Mucosa of descending colon (tissue), 3 donors: Measurements from ENCODE around the gene REPS2. TPM values are rescaled to one million over a fixed set of nuclear protein-coding genes. Genes with fewer than 3 reads are reported as not detected.
"Not testable (repeated sequence)": the region's sequence is repeated elsewhere in the genome, so short reads cannot be mapped to it uniquely, and the experiment has no call there.

Experiments
- ATAC-seq: fragments of 200-7000 bp; cut with Tn5 transposase; one replicate; pipeline ENCODE4 v1.9.1; 2020; ENCODE audit warnings: mild to moderate bottlenecking, moderate library complexity
- DNase-seq, 3 donors: peaks; one replicate each; pipeline ENCODE4 v3.0.0-alpha.2; 2020
- H3K36me3 ChIP-seq: fragments of 200-600 bp; one replicate; pipeline ENCODE4 v1.8.0; 2021; ENCODE audit warnings: low read depth, mild to moderate bottlenecking
- H3K4me1 ChIP-seq: fragments of 200-600 bp; one replicate; pipeline ENCODE4 v1.8.0; 2021; ENCODE audit warnings: low read depth, mild to moderate bottlenecking
- H3K4me3 ChIP-seq: fragments of 200-600 bp; one replicate; pipeline ENCODE4 v1.8.0; 2021; ENCODE audit warnings: mild to moderate bottlenecking
- H3K9me3 ChIP-seq: fragments of 200-600 bp; one replicate; pipeline ENCODE4 v1.8.0; 2021; ENCODE audit warnings: mild to moderate bottlenecking
- CTCF ChIP-seq: fragments of 200-600 bp; IDR thresholded peaks from one replicate; pipeline ENCODE4 v1.8.0; 2022; ENCODE audit warnings: antibody characterized with exemption, mild to moderate bottlenecking
- intact Hi-C, 2 donors: fragments of 100-400 bp; cut with DNase I in 1 of 2; cut with micrococcal nuclease in 1 of 2; formaldehyde crosslinking; loops; one replicate each; pipeline versions ENCODE4 v1.11.0 to v1.11.1; 2022; cut with DNase I, micrococcal nuclease
- total RNA-seq, 3 donors: library from RNA; stranded (reverse); fragmentation: NEBNext Ultra II Directional in 2 of 3; extraction: Animal tissue kit (Norgen Biotek cat#: 25700) in 2 of 3; gene quantifications; one replicate each; pipeline versions ENCODE4 v1.2.1 to v1.2.4, GENCODE V29; 2021 to 2023
- donor health status: DM: no; HTN: no; CAD: no; lungs with moderate emphysema.
- donor health status: DM: no; HTN: no; CAD: no.
- donor health status: DM: no; HTN: yes; CAD: no.

REPS2 gene
- total RNA-seq, 3 donors from 2014 or later: 12.7 to 19.6 (median 17.2) TPM

- no peak for TF ChIP-seq CTCF
- H3K9me3 ChIP-seq: no peaks in the 10 kb centered on the region
- intact Hi-C loops: no loop called here
- H3K4me1 ChIP-seq: no peaks in the 10 kb centered on the region
- no peaks in the 10 kb centered on the region for H3K36me3 ChIP-seq
- DNase-seq: peak; percentile 19 to 54 (median 51)
- H3K4me3 ChIP-seq: peak overlapping the region; percentile 44
- ATAC-seq: peak; percentile 28
These were observed 609 bp downstream of the REPS2 start for GRCh38 chrX:16946971-16947562.

- ATAC-seq (no peak), DNase-seq (no peak)
- Histone ChIP-seq H3K4me1 (no peaks in the 10 kb centered on the region), H3K36me3 (no peaks in the 10 kb centered on the region), H3K9me3 (no peaks in the 10 kb centered on the region), H3K4me3 (no peak overlapping the region)
- intact Hi-C loops: no loop called here
- no peak for TF ChIP-seq CTCF
These were observed 4.0 kb downstream of the REPS2 start for GRCh38 chrX:16950423-16950822.

- Histone ChIP-seq H3K4me3 (no peak overlapping the region), H3K4me1 (no peaks in the 10 kb centered on the region), H3K9me3 (no peaks in the 10 kb centered on the region), H3K36me3 (no peaks in the 10 kb centered on the region)
- ATAC-seq (peak; percentile 66), DNase-seq (no peak)
- TF ChIP-seq CTCF: no peak
- intact Hi-C loops: no loop called here
These were observed 7.3 kb downstream of the REPS2 start for GRCh38 chrX:16953606-16954211.

- intact Hi-C loops: no loop called here
- TF ChIP-seq CTCF: no peak
- ATAC-seq (no peak), DNase-seq (no peak)
- Histone ChIP-seq H3K9me3 (no peaks in the 10 kb centered on the region), H3K4me1 (no peaks in the 10 kb centered on the region), H3K36me3 (no peaks in the 10 kb centered on the region), H3K4me3 (no peak overlapping the region)
These were observed 11.3 kb downstream of the REPS2 start for GRCh38 chrX:16957751-16958150.

- DNase-seq (no peak), ATAC-seq (no peak)
- Histone ChIP-seq H3K4me1 (no peaks in the 10 kb centered on the region), H3K4me3 (no peak overlapping the region), H3K9me3 (no peaks in the 10 kb centered on the region), H3K36me3 (no peaks in the 10 kb centered on the region)
- TF ChIP-seq CTCF: no peak
- intact Hi-C loops: no loop called here
These were observed 11.9 kb downstream of the REPS2 start for GRCh38 chrX:16958356-16958755.

- DNase-seq, H3K36me3 ChIP-seq, H3K4me1 ChIP-seq, H3K4me3 ChIP-seq, intact Hi-C loops, H3K9me3 ChIP-seq, ATAC-seq: not testable (repeated sequence)
These were observed 16.2 kb downstream of the REPS2 start for GRCh38 chrX:16962661-16963060.
